Prostate gland (tissue), 2 donors: Measurements from ENCODE around the gene KRT86. TPM values are rescaled to one million over a fixed set of nuclear protein-coding genes. Genes with fewer than 3 reads are reported as not detected.

Experiments
- DNase-seq: peaks from one replicate; pipeline ENCODE4 v3.0.0-alpha.2; 2019; ENCODE audit warnings: low spot score
- H3K27ac ChIP-seq, 2 donors: fragments of 200-600 bp; sonication (generic); 2 replicates each; pipeline ENCODE4 v1.5.1; 2017 to 2019
- H3K27me3 ChIP-seq: fragments of 200-600 bp; sonication (generic); replicated peaks from 2 replicates; pipeline ENCODE4 v1.5.1; 2019; ENCODE audit not compliant: insufficient read depth
- H3K36me3 ChIP-seq, 2 donors: fragments of 200-600 bp; sonication (generic); 1 replicate in 1 of 2; 2 replicates in 1 of 2; pipeline versions ENCODE4 v1.5.1 to v1.8.1; 2017 to 2019
- H3K4me1 ChIP-seq: fragments of 200-600 bp; sonication (generic); replicated peaks from 2 replicates; pipeline ENCODE4 v1.5.1; 2019
- H3K4me3 ChIP-seq, 2 donors: fragments of 200-600 bp; sonication (generic); 2 replicates each; pipeline ENCODE4 v1.5.1; 2017 to 2019
- H3K9me3 ChIP-seq: fragments of 200-600 bp; sonication (generic); 2 replicates; pipeline ENCODE4 v1.5.1; 2017
- CTCF ChIP-seq, 4 experiments: fragments of 200-600 bp in 2 of 4; fragments of 450-650 bp in 2 of 4; sonication (generic) in 2 of 4; IDR thresholded peaks; 1 replicate in 3 of 4; 2 replicates in 1 of 4; pipeline ENCODE4 v1.5.1; 2016 to 2019; ENCODE audit warnings: antibody characterized with exemption in 4 of 4, mild to moderate bottlenecking in 2 of 4, moderate library complexity in 2 of 4
- POLR2A ChIP-seq: fragments of 450-650 bp; IDR thresholded peaks from one replicate; pipeline ENCODE4 v1.6.1; 2016; ENCODE audit warnings: antibody characterized with exemption, mild to moderate bottlenecking
- POLR2AphosphoS5 ChIP-seq: sonication (generic); formaldehyde crosslinking; IDR thresholded peaks from one replicate; pipeline ENCODE4 v1.6.1; 2017; ENCODE audit warnings: antibody characterized with exemption
- WGBS: methylation state at CpG from one replicate; pipeline ENCODE4 v1.1.5; 2018; 5-methylcytosine and 5-hydroxymethylcytosine counted together
- intact Hi-C: fragments of 100-400 bp; cut with DNase I; formaldehyde crosslinking; loops from one replicate; pipeline ENCODE4 v1.14.2; 2022
- total RNA-seq, 2 donors: library from RNA; depleted of rRNA; stranded (reverse); fragments of >200 nt; gene quantifications; one replicate each; pipeline ENCODE4 v1.1.0, GENCODE V29; 2016

The KRT86 gene
- total RNA-seq, 2 donors from 2014 or later, result 0.27 to 0.85 TPM

- peaks cover 2% of the 10 kb centered on the region for H3K27me3 ChIP-seq
- WGBS, result 10% methylated on average over 69 of the region's 71 CpGs
- TF ChIP-seq POLR2A (peak; percentile 51), CTCF (IDR thresholded peaks at IDR 0.05) (peak in 2 of 4 experiments; percentile 51 to 56), POLR2AphosphoS5 (peak; percentile 27)
- no peaks in the 10 kb centered on the region for H3K9me3 ChIP-seq
- intact Hi-C loops, result no loop called here
- peak; percentile 60 for DNase-seq
- peak overlapping the region; percentile 27 to 31 for H3K4me3 ChIP-seq
- H3K27ac ChIP-seq, result peak overlapping the region in 1 of 2 donors; percentile 43
- H3K36me3 ChIP-seq, result no peaks in the 10 kb centered on the region
- peaks cover 5% of the 10 kb centered on the region for H3K4me1 ChIP-seq
Measured at GRCh38 chr12:52307836-52308805, 33.7 kb downstream of the KRT86 start.

GRCh38 chr12:52308806-52309425 lies 34.5 kb downstream of the KRT86 start:
- peak overlapping the region; percentile 27 to 31 for H3K4me3 ChIP-seq
- no peak for TF ChIP-seq POLR2AphosphoS5
- no peak for TF ChIP-seq POLR2A
- TF ChIP-seq CTCF (IDR thresholded peaks at IDR 0.05), result no peak
- H3K36me3 ChIP-seq, result no peaks in the 10 kb centered on the region
- peak; percentile 17 for DNase-seq
- peaks cover 5% of the 10 kb centered on the region for H3K4me1 ChIP-seq
- WGBS, result 36% methylated on average over 15 of the region's 15 CpGs
- H3K9me3 ChIP-seq, result no peaks in the 10 kb centered on the region
- peaks cover 2% of the 10 kb centered on the region for H3K27me3 ChIP-seq
- intact Hi-C loops, result no loop called here
- peak overlapping the region in 1 of 2 donors; percentile 43 for H3K27ac ChIP-seq

- peaks cover 2% of the 10 kb centered on the region for H3K27me3 ChIP-seq
- no peaks in the 10 kb centered on the region for H3K36me3 ChIP-seq
- intact Hi-C loops, result no loop called here
- no peaks in the 10 kb centered on the region for H3K9me3 ChIP-seq
- DNase-seq, result no peak
- 83% methylated on average over 5 of the region's 5 CpGs for WGBS
- TF ChIP-seq POLR2A (no peak), CTCF (IDR thresholded peaks at IDR 0.05) (no peak), POLR2AphosphoS5 (no peak)
- H3K4me3 ChIP-seq, result no peak overlapping the region
- H3K27ac ChIP-seq, result no peak overlapping the region
- H3K4me1 ChIP-seq, result peaks cover 5% of the 10 kb centered on the region
Measured at GRCh38 chr12:52310622-52311284, 36.3 kb downstream of the KRT86 start.

GRCh38 chr12:52311285-52311648 lies 36.8 kb downstream of the KRT86 start:
- DNase-seq, result no peak
- Histone ChIP-seq H3K4me3 (no peak overlapping the region), H3K9me3 (no peaks in the 10 kb centered on the region), H3K36me3 (no peaks in the 10 kb centered on the region), H3K27me3 (peaks cover 2% of the 10 kb centered on the region), H3K27ac (no peak overlapping the region), H3K4me1 (peaks cover 5% of the 10 kb centered on the region)
- intact Hi-C loops, result no loop called here
- 77% methylated on average over 3 of the region's 3 CpGs for WGBS
- no peak for TF ChIP-seq POLR2A
- TF ChIP-seq POLR2AphosphoS5, result no peak
- no peak for TF ChIP-seq CTCF (IDR thresholded peaks at IDR 0.05)
